ENCODE data around the gene SLC22A4. TPM values are rescaled to one million over a fixed set of nuclear protein-coding genes. Genes with fewer than 3 reads are reported as not detected.

SLC22A4 gene
- total RNA-seq, 3 donors from 2014 or later: 1.3 to 4.5 (median 2.3) TPM

DNA sequence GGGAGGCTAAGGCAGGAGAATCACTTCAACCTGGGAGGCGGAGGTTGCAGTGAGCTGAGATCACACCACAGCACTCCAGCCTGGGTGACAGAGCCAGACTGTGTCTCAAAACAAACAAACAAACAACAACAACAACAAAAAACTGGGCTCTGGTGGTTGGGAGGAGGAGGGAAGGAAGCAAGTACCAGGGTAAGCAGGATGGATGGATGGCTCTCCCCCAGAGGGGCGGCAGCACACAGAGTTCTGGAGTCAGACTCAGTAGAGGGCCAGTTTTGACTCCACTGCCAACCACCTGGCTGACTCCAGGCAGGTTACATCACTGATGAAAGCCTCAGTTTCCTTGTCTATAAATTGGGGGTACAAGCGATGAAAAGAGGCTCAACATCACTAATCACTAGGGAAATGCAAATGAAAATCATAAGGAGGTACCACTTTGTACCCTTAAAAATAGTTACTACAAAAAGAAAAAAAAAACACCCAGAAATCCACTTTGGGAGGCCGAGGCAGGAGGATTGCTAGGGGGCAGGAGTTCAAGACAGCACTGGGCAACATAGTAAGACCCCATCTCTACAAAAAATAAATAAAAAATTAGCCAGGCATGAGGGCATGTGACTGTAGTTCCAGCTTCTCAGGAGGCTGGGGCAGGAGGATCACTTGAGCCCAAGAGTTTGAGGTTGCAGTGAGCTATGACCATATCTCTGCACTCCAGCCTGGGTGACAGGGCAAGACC lies 3.2 kb downstream of the SLC22A4 start:
- TF ChIP-seq, protein P1, sequence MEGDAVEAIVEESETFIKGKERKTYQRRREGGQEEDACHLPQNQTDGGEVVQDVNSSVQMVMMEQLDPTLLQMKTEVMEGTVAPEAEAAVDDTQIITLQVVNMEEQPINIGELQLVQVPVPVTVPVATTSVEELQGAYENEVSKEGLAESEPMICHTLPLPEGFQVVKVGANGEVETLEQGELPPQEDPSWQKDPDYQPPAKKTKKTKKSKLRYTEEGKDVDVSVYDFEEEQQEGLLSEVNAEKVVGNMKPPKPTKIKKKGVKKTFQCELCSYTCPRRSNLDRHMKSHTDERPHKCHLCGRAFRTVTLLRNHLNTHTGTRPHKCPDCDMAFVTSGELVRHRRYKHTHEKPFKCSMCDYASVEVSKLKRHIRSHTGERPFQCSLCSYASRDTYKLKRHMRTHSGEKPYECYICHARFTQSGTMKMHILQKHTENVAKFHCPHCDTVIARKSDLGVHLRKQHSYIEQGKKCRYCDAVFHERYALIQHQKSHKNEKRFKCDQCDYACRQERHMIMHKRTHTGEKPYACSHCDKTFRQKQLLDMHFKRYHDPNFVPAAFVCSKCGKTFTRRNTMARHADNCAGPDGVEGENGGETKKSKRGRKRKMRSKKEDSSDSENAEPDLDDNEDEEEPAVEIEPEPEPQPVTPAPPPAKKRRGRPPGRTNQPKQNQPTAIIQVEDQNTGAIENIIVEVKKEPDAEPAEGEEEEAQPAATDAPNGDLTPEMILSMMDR (IDR thresholded peaks at IDR 0.05): no peak
- TF ChIP-seq POLR2AphosphoS5 (IDR thresholded peaks at IDR 0.05): no peak
- no peak for TF ChIP-seq POLR2A (IDR thresholded peaks at IDR 0.05)
- no peak overlapping the region for H3K27ac ChIP-seq
- peaks cover 0 to 6% of the 10 kb centered on the region in 2 donors for H3K4me1 ChIP-seq
- intact Hi-C loops (cut with DNase I; ENCODE audit: low total_unique reads): no loop called here
- no peak for DNase-seq (ENCODE audit: low spot score in 2 of 2)
- H3K36me3 ChIP-seq: no peaks in the 10 kb centered on the region
- H3K9me3 ChIP-seq: no peaks in the 10 kb centered on the region
- no peak overlapping the region for H3K4me3 ChIP-seq
- no peaks in the 10 kb centered on the region for H3K27me3 ChIP-seq

- peak overlapping the region in 1 of 2 donors; percentile 9 for H3K27ac ChIP-seq
- H3K9me3 ChIP-seq: no peaks in the 10 kb centered on the region
- H3K36me3 ChIP-seq: no peaks in the 10 kb centered on the region
- TF ChIP-seq POLR2A (IDR thresholded peaks at IDR 0.05): no peak
- TF ChIP-seq, protein P1 (IDR thresholded peaks at IDR 0.05): no peak
- no peak for TF ChIP-seq POLR2AphosphoS5 (IDR thresholded peaks at IDR 0.05)
- peaks cover 0 to 6% of the 10 kb centered on the region in 2 donors for H3K4me1 ChIP-seq
- no peak overlapping the region for H3K4me3 ChIP-seq
- no peaks in the 10 kb centered on the region for H3K27me3 ChIP-seq
- DNase-seq (ENCODE audit: low spot score in 2 of 2): no peak
- intact Hi-C loops (cut with DNase I; ENCODE audit: low total_unique reads): no loop called here
These were observed 4.4 kb downstream of the SLC22A4 start for GRCh38 chr5:132298298-132299212.

DNA sequence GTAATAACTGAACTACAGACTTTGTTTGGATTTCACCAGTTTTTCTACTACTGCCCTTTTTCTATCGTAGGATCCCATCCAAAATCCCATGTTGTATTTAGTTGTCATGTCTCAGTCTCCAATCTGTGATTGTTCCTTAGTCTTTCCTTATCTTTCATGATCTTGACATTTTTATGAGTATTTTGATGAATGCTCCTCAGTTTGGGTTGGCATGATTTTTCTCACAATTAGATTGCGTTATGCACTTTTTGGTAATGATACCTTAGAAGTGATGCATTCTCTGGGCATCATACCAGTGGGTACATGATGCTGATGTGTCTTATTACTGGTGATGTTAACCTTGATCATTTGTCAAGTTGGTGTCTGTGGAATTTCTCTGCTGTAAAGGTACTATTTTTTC lies 5.7 kb downstream of the SLC22A4 start:
- no peaks in the 10 kb centered on the region for H3K27me3 ChIP-seq
- no peaks in the 10 kb centered on the region for H3K36me3 ChIP-seq
- no peak for DNase-seq (ENCODE audit: low spot score in 2 of 2)
- no peaks in the 10 kb centered on the region for H3K9me3 ChIP-seq
- peaks cover 0 to 6% of the 10 kb centered on the region in 2 donors for H3K4me1 ChIP-seq
- no peak for TF ChIP-seq POLR2AphosphoS5 (IDR thresholded peaks at IDR 0.05)
- no peak for TF ChIP-seq POLR2A (IDR thresholded peaks at IDR 0.05)
- TF ChIP-seq, protein P1 (IDR thresholded peaks at IDR 0.05): no peak
- H3K27ac ChIP-seq: no peak overlapping the region
- intact Hi-C loops (cut with DNase I; ENCODE audit: low total_unique reads): no loop called here
- no peak overlapping the region for H3K4me3 ChIP-seq

- H3K4me1 ChIP-seq: peaks cover 0 to 6% of the 10 kb centered on the region in 2 donors
- H3K36me3 ChIP-seq: no peaks in the 10 kb centered on the region
- no peaks in the 10 kb centered on the region for H3K27me3 ChIP-seq
- peak overlapping the region; percentile 69 to 83 for H3K27ac ChIP-seq
- intact Hi-C loops (cut with DNase I; ENCODE audit: low total_unique reads): no loop called here
- H3K4me3 ChIP-seq: no peak overlapping the region
- H3K9me3 ChIP-seq: no peaks in the 10 kb centered on the region
- peak in 1 of 2 donors; percentile 67 for DNase-seq (ENCODE audit: low spot score in 2 of 2)
- TF ChIP-seq, protein P1 (IDR thresholded peaks at IDR 0.05): no peak
- TF ChIP-seq POLR2A (IDR thresholded peaks at IDR 0.05) (no peak), POLR2AphosphoS5 (IDR thresholded peaks at IDR 0.05) (no peak)
These were observed 6.6 kb downstream of the SLC22A4 start for GRCh38 chr5:132300577-132301343.
